Measurements from ENCODE around the gene SLC26A1.

SLC26A1 gene

GRCh38 chr4:964346-965025, 28.7 kb downstream of the SLC26A1 start:
- no peak for DNase-seq (ENCODE audit: low read depth)

- no peak for DNase-seq (ENCODE audit: low read depth)
Observed at GRCh38 chr4:963276-964225, 29.7 kb downstream of the SLC26A1 start.

GRCh38 chr4:962231-963208, 30.7 kb downstream of the SLC26A1 start:
- DNase-seq (ENCODE audit: low read depth), result no peak

GRCh38 chr4:961351-962230, 31.6 kb downstream of the SLC26A1 start:
- no peak for DNase-seq (ENCODE audit: low read depth)

- DNase-seq (ENCODE audit: low read depth), result no peak
Observed at GRCh38 chr4:960636-961350, 32.4 kb downstream of the SLC26A1 start.

GRCh38 chr4:960140-960635, 33.0 kb downstream of the SLC26A1 start:
- no peak for DNase-seq (ENCODE audit: low read depth)

GRCh38 chr4:959338-960139, 33.7 kb downstream of the SLC26A1 start:
- DNase-seq (ENCODE audit: low read depth), result no peak

- no peak for DNase-seq (ENCODE audit: low read depth)
Observed at GRCh38 chr4:958696-959337, 34.4 kb downstream of the SLC26A1 start.

- no peak for DNase-seq (ENCODE audit: low read depth)
Observed at GRCh38 chr4:958314-958665, 34.9 kb downstream of the SLC26A1 start.

- DNase-seq (ENCODE audit: low read depth), result no peak
Observed at GRCh38 chr4:957581-958313, 35.5 kb downstream of the SLC26A1 start.

GRCh38 chr4:957231-957580, 36.0 kb downstream of the SLC26A1 start:
- DNase-seq (ENCODE audit: low read depth), result no peak

- no peak for DNase-seq (ENCODE audit: low read depth)
Observed at GRCh38 chr4:956531-957230, 36.5 kb downstream of the SLC26A1 start.

GRCh38 chr4:955931-956381, 37.2 kb downstream of the SLC26A1 start:
- no peak for DNase-seq (ENCODE audit: low read depth)

- DNase-seq (ENCODE audit: low read depth), result no peak
Observed at GRCh38 chr4:955161-955921, 37.9 kb downstream of the SLC26A1 start.

- DNase-seq (ENCODE audit: low read depth), result no peak
Observed at GRCh38 chr4:954211-955020, 38.8 kb downstream of the SLC26A1 start.

GRCh38 chr4:953574-953915, 39.7 kb downstream of the SLC26A1 start:
- no peak for DNase-seq (ENCODE audit: low read depth)

All from stromal cell of bone marrow (primary cell).